ENCODE results near the gene MAMDC4.
A peak's percentile ranks its signal among the peaks of the same experiment; 100 is the strongest.
"Not testable (repeated sequence)": the region's sequence is repeated elsewhere in the genome, so short reads cannot be mapped to it uniquely, and the experiment has no call there.

Gene MAMDC4

DNA sequence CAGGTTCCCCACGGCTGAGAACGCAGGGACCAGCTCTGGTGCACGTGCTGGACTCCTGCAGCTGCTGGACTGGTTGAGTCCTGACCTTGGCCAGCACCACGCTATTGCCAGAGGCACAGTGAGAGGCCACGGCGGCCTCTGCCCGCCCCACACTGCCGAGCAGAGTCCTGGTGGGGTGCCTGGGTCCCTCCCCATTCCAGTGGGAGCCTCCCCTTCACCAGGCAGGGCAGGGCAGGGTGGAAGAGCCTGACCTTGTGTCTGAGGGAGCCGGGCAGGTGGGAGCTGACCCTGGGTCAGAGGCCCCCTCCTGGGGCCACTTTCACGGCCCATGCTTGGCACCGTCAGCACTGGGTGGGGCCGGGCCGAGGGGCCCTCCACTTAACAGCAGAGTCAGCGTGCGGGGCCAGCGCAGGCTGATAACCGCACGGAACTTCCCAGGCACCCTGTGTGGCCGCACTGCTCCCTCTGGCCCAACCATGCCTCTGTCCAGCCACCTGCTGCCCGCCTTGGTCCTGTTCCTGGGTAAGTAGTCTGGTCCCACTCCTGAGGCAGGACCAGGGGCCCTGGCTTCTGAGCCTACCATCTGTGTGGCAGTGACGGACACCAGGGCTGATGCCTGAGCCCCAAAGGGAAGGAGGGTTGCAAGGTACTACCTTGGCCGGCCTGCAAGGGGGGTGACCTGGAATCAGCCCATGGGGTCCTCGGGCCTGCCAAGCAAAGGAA, at the start of gene MAMDC4:
TSS of gene MAMDC4 (plus strand) at position 406 of the 723 bp plus-strand sequence. CDS start at position 477, 71 bp downstream.
- H3K9ac ChIP-seq (ENCODE audit: low read length): no peak within 1 kb of the TSS
- H3K27me3 ChIP-seq (ENCODE audit: control insufficient read depth, insufficient read depth, low read length): peaks cover 7% of the 10 kb centered on the region
- H3K9me3 ChIP-seq (ENCODE audit: control insufficient read depth, low read length): no peaks in the 10 kb centered on the region
- H3K4me1 ChIP-seq (ENCODE audit: control insufficient read depth, insufficient read depth, low read length): peaks cover 36% of the 10 kb centered on the region
- no peak within 1 kb of the TSS for H3K4me3 ChIP-seq (ENCODE audit: low read length)
- no peaks in the 10 kb centered on the region for H3K36me3 ChIP-seq (ENCODE audit: control insufficient read depth, insufficient read depth, low read length)

GRCh38 chr9:136803009-136803550, 49.1 kb upstream of the MAMDC4 start:
- Histone ChIP-seq H3K27me3 (ENCODE audit: control insufficient read depth, insufficient read depth, low read length) (peaks cover 18% of the 10 kb centered on the region), H3K4me1 (ENCODE audit: control insufficient read depth, insufficient read depth, low read length) (peaks cover 34% of the 10 kb centered on the region)

GRCh38 chr9:136803551-136804508, 48.3 kb upstream of the MAMDC4 start:
- H3K4me3 ChIP-seq (ENCODE audit: low read length): no peak overlapping the region

More at GRCh38 chr9:136803009-136803550, 49.1 kb upstream of the MAMDC4 start:
- not testable (repeated sequence) for H3K36me3 ChIP-seq (ENCODE audit: control insufficient read depth, insufficient read depth, low read length); H3K9me3 ChIP-seq (ENCODE audit: control insufficient read depth, low read length); H3K9ac ChIP-seq (ENCODE audit: low read length); H3K4me3 ChIP-seq (ENCODE audit: low read length)

GRCh38 chr9:136804509-136805206, 47.5 kb upstream of the MAMDC4 start:
- no peak overlapping the region for H3K4me3 ChIP-seq (ENCODE audit: low read length)
- H3K9ac ChIP-seq (ENCODE audit: low read length): no peak overlapping the region
- no peaks in the 10 kb centered on the region for H3K36me3 ChIP-seq (ENCODE audit: control insufficient read depth, insufficient read depth, low read length)
- H3K27me3 ChIP-seq (ENCODE audit: control insufficient read depth, insufficient read depth, low read length): peaks cover 6% of the 10 kb centered on the region
- peaks cover 19% of the 10 kb centered on the region for H3K4me1 ChIP-seq (ENCODE audit: control insufficient read depth, insufficient read depth, low read length)
- H3K9me3 ChIP-seq (ENCODE audit: control insufficient read depth, low read length): no peaks in the 10 kb centered on the region

More at GRCh38 chr9:136803551-136804508, 48.3 kb upstream of the MAMDC4 start:
- Histone ChIP-seq H3K27me3 (ENCODE audit: control insufficient read depth, insufficient read depth, low read length) (peaks cover 13% of the 10 kb centered on the region), H3K36me3 (ENCODE audit: control insufficient read depth, insufficient read depth, low read length) (no peaks in the 10 kb centered on the region), H3K9me3 (ENCODE audit: control insufficient read depth, low read length) (no peaks in the 10 kb centered on the region), H3K9ac (ENCODE audit: low read length) (no peak overlapping the region), H3K4me1 (ENCODE audit: control insufficient read depth, insufficient read depth, low read length) (peaks cover 27% of the 10 kb centered on the region)

DNA sequence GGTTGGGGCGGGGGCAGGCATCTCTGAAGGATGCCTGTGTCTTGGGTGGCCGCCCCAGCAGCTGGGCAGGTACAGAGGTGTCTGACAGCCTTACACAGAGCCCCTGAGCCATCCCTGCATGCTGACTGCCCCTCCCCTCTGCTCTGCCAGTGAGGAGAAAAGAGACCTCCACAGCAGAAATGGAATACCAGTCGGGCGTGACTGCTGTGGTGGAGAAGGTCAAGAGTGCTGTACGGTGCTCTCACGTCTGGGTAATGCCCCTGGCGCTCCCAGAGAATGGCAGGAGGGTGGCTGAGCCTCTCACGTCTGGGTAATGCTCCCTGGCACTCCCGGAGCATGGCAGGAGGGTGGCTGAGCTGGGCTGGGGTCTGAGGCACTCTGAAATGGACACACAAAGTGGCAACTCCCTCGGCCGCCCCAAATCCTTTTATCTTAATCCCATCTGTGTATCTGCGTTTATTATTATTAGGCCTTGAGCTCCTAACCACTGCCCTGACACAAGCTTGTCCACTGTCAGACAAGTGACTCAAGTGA, 46.9 kb upstream of the MAMDC4 start:
- Histone ChIP-seq H3K27me3 (ENCODE audit: control insufficient read depth, insufficient read depth, low read length) (peaks cover 6% of the 10 kb centered on the region), H3K4me1 (ENCODE audit: control insufficient read depth, insufficient read depth, low read length) (peaks cover 19% of the 10 kb centered on the region), H3K9me3 (ENCODE audit: control insufficient read depth, low read length) (no peaks in the 10 kb centered on the region), H3K36me3 (ENCODE audit: control insufficient read depth, insufficient read depth, low read length) (no peaks in the 10 kb centered on the region), H3K4me3 (ENCODE audit: low read length) (no peak overlapping the region), H3K9ac (ENCODE audit: low read length) (no peak overlapping the region)

DNA sequence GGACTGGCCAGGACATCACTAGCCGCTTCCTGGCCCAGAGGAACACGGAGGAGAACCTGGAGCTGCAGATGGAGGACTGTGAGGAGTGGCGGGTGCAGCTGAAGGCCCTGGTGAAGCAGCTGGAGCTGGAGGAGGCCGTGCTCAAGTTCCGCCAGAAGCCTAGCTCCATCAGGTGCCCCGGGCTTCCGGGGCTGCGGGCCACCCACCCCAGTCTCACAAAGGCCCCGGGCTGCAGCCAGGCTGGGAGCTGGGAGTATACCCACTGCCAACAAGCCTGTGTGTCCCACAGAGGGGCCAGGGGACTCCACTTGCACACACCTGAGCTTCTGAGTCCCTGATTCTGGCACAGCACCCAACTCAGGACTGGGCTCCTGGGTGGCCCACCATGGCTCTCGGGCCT, 46.1 kb upstream of the MAMDC4 start:
- Histone ChIP-seq H3K36me3 (ENCODE audit: control insufficient read depth, insufficient read depth, low read length) (no peaks in the 10 kb centered on the region), H3K9ac (ENCODE audit: low read length) (peak overlapping the region; percentile 71), H3K27me3 (ENCODE audit: control insufficient read depth, insufficient read depth, low read length) (peaks cover 2% of the 10 kb centered on the region), H3K9me3 (ENCODE audit: control insufficient read depth, low read length) (no peaks in the 10 kb centered on the region), H3K4me1 (ENCODE audit: control insufficient read depth, insufficient read depth, low read length) (peaks cover 11% of the 10 kb centered on the region), H3K4me3 (ENCODE audit: low read length) (no peak overlapping the region)

DNA sequence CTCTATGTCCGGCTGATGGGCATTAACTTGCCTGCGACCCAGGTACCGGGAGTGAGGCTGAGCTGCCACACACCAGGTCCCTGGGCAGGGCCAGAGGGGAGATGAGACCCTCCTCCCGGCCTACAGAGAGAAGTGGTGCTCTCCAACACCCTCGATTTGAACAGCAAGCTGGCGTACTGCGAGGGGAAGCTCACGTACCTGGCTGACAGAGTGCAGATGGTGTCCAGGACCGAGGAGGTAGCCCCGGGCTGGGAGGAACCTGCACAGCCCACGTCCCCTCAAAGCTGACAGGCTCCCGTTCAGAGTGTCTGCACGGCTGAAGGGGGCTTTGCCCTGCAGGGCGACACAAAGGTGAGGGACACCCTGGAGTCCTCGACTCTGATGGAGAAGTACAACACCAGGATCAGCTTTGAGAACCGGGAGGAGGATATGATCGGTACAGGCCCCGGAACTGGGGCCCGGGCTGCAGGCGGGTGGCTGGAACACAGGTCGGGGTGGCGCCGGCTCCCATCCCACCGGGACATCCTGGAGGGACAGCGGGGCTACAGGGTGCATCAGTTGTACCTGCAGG, 45.4 kb upstream of the MAMDC4 start:
- Histone ChIP-seq H3K4me3 (ENCODE audit: low read length) (no peak overlapping the region), H3K36me3 (ENCODE audit: control insufficient read depth, insufficient read depth, low read length) (no peaks in the 10 kb centered on the region), H3K4me1 (ENCODE audit: control insufficient read depth, insufficient read depth, low read length) (peaks cover 11% of the 10 kb centered on the region), H3K27me3 (ENCODE audit: control insufficient read depth, insufficient read depth, low read length) (peaks cover 2% of the 10 kb centered on the region), H3K9ac (ENCODE audit: low read length) (peak overlapping the region; percentile 71), H3K9me3 (ENCODE audit: control insufficient read depth, low read length) (no peaks in the 10 kb centered on the region)

- Histone ChIP-seq H3K9ac (ENCODE audit: low read length) (peak within 1 kb of the TSS; percentile 74), H3K4me3 (ENCODE audit: low read length) (peak within 1 kb of the TSS; percentile 34), H3K36me3 (ENCODE audit: control insufficient read depth, insufficient read depth, low read length) (no peaks in the 10 kb centered on the region), H3K27me3 (ENCODE audit: control insufficient read depth, insufficient read depth, low read length) (peaks cover under 1% of the 10 kb centered on the region), H3K9me3 (ENCODE audit: control insufficient read depth, low read length) (no peaks in the 10 kb centered on the region), H3K4me1 (ENCODE audit: control insufficient read depth, insufficient read depth, low read length) (peaks cover 11% of the 10 kb centered on the region)
These were observed 44.7 kb upstream of the MAMDC4 start, which contains the start of gene RABL6 for GRCh38 chr9:136807281-136808074. RABL6 (plus strand) TSS chr9:136807948; CDS start chr9:136808197, 249 bp downstream.

DNA sequence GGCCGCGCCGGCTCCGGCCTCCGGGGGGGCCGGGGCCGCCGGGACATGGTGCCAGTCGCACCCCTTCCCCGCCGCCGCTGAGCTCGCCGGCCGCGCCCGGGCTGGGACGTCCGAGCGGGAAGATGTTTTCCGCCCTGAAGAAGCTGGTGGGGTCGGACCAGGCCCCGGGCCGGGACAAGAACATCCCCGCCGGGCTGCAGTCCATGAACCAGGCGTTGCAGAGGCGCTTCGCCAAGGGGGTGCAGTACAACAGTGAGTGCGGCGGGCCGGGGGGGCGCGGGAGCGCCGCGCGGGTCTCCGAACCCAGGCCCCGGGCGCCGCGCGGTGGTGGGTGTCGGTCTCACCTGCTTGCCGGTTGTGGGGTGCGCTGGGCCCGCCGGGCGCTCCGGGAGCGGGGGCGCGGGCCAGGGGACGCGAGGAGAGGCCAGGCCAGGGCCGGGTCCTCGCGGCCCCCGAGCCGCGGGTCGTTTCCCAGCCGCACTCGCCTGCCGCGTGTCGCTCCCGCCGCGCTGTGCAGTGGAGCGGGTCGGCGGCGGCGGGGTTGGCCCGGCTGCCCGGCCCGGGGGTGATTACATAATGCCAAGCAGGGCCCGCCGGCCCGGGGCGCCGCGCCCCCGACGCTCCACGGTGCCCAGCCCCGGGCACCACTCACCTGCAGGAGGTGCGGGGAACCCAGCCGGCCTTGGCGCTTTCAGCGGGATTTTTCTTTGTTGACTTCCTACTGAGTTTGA, 43.9 kb upstream of the MAMDC4 start:
- Histone ChIP-seq H3K9ac (ENCODE audit: low read length) (peak overlapping the region; percentile 74), H3K4me3 (ENCODE audit: low read length) (peak overlapping the region; percentile 34), H3K27me3 (ENCODE audit: control insufficient read depth, insufficient read depth, low read length) (no peaks in the 10 kb centered on the region), H3K4me1 (ENCODE audit: control insufficient read depth, insufficient read depth, low read length) (peaks cover 11% of the 10 kb centered on the region), H3K36me3 (ENCODE audit: control insufficient read depth, insufficient read depth, low read length) (no peaks in the 10 kb centered on the region), H3K9me3 (ENCODE audit: control insufficient read depth, low read length) (no peaks in the 10 kb centered on the region)

- Histone ChIP-seq H3K4me1 (ENCODE audit: control insufficient read depth, insufficient read depth, low read length) (peaks cover 11% of the 10 kb centered on the region), H3K27me3 (ENCODE audit: control insufficient read depth, insufficient read depth, low read length) (no peaks in the 10 kb centered on the region), H3K4me3 (ENCODE audit: low read length) (peak overlapping the region; percentile 34), H3K36me3 (ENCODE audit: control insufficient read depth, insufficient read depth, low read length) (no peaks in the 10 kb centered on the region), H3K9ac (ENCODE audit: low read length) (peak overlapping the region; percentile 74), H3K9me3 (ENCODE audit: control insufficient read depth, low read length) (no peaks in the 10 kb centered on the region)
These were observed 43.4 kb upstream of the MAMDC4 start for GRCh38 chr9:136808806-136809158.

All from mucosa of stomach (tissue), 1 donor.